ENCODE results near the gene PGAP2.
A peak's percentile ranks its signal among the peaks of the same experiment; 100 is the strongest.

The PGAP2 gene

DNA sequence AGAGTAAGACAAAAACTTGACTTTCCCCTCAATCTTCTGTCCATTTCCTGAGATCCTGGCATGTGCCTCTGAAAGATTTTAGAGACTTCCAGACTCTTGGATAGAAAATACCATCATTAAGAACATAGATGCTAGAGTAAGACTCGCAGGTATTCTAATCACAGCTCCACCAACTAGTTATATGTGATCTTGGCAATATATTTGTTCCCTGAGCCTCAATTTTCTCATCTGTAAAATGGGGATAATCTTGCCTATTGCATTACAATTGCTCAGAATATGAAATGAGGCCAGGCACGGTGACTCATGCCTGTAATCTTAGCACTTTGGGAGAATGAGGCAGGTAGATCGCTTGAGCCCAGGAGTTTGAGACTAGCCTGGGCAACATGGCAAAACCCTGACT, 21.7 kb downstream of the PGAP2 start:
- FAIRE-seq: no peak
- no peak for DNase-seq (ENCODE audit: extremely low spot score, insufficient read length, low read depth)

DNA sequence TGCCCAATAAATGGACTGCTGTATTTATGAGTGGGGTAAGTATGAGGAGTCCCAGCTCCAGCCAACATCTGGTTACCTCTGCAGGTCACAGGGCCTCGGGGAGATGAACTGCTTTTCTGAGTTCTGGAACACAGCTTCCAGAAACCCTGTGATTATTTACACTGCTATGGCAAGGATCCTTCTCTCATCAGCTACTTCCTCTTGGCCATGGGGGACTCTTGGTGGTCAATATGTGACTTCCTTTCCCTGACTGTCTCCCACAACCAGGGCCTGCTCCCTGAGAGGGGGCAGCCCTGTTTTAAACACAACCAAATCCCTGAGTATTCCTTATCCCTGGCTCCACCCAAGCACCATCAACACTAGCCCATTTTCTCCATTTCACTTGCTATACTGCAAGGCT, 22.4 kb downstream of the PGAP2 start:
- DNase-seq (ENCODE audit: extremely low spot score, insufficient read length, low read depth) (no peak), FAIRE-seq (no peak)

DNA sequence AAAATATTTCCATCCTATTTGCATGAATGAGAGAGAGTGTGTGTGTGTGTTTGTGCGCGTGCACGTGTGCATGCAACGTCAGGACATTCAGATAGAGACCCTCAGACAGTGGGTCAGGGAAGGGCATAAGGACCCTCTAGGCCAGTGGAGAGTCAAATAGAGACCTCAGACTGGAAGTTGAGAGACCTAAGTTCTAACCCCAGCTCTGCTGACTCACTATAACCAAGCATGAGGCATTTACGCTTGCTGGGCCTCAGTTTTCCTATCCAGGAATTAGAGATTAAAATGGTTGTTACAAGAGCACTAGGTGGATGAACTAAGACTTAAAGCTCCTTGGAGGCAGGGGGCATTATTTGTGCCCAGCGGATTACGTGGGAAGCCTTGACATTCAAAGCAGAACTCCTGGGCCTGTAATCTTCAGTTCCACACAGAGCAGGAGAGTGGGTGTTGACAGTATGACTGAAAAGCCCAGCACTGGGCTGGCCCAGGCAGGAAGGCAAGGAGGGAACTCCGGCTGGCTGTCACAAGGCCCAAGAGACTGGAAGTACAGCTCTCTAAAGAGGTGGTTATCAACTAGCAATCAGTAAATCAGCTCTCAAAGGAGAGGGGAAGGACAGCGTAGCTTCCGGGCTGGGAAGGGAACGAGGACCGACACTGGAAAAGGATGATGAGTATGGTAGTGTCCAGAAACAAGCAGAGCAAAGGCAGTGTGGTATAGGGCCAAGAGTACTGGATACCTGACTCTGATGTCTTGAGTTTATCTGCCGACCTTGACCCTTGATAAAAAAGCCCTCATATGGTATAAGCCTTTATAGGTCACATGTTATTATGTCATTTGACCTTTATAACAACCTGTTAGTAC, 23.2 kb downstream of the PGAP2 start:
- no peak for DNase-seq (ENCODE audit: extremely low spot score, insufficient read length, low read depth)
- no peak for FAIRE-seq

DNA sequence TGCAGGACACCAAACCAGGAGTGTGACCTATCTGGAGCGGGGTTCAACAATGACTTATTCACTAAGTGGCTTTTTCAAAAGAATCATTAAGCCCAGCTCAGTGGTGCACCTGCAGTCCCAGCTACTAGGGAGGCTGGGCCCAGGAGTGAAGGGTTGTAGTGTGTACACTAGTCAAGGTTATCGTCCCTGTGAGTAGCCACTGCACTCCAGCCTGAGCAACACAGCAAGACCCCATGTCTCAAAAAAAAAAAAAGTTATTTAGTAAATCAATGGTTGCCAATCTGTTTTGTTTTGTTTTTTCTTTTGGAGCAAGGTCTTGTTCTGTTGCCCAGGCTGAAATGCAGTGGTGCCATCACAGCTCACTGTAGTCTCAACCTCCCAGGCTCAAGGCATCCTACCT, 24.5 kb downstream of the PGAP2 start:
- no peak for FAIRE-seq
- DNase-seq (ENCODE audit: extremely low spot score, insufficient read length, low read depth): no peak

DNA sequence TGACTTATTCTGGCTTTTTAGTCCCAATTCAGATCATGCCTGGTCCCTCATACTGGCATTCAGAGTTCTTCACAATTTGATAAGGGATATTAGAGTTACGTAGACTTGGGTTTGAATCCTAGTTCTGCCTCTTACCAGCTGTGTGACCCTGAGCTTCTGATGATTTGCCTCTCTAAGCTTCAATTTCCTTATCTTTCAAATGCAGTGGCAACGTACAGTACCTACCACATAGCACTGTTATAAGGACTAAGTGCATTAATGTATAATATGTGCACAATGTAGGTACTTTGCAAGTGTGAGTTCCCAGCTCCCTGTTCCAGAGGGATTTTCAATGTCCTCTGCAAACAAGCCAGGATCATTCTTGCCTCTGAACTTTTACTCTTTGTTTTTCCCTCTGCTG, 25.1 kb downstream of the PGAP2 start:
- no peak for DNase-seq (ENCODE audit: extremely low spot score, insufficient read length, low read depth)
- no peak for FAIRE-seq

DNA sequence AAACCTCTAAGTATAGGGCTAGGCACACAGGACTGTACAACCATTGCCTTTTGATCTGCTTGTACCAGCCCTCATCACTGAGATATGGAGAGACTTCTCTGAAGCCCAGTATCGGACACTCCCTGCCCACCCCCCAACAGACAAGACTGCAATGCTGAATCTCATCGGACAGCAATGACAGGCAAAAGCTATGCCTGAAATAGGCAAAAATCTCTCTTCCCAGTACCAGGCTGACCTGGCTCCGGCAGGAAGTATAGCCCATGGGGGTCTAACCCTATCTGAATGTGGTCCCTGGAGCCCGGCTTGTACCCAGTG, 25.9 kb downstream of the PGAP2 start:
- FAIRE-seq (no peak), DNase-seq (ENCODE audit: extremely low spot score, insufficient read length, low read depth) (no peak)

DNA sequence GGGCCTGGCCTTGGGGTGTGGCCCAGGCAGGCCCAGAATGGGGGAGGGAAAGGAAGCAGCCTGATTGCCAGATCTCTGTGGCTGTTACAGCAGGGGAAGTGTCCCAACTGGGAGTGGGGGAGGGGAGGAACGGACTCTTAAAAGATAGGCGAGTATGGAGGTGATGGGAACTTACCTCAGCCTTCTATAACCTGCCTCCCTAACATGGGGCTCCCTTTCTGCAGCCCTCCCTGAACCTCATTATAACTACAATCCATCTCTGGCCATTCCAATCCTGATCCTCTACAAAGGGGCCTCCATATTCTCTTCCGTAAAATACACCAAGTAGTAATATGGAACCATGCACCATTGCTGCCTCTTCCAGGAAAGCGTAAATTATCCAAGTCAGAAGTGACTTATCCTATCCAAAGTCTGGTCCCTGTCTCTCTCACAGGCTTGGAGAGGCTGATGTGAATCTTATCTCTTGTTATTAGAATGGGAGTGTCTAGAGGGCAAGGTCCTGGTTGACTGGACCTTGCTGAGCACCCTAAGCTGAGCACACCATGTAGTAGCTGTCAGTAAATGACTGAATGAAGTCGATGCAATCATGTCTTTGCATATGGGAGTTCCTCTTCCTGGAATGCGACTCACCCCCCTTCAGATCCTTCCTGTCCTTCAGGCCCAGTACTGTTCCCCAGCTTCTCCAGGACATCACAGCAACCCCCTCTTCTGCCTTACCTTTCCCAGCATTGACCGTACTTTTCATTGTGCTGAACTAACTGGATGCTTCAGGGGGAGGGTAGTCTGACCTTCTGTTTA, 26.5 kb downstream of the PGAP2 start:
- DNase-seq (ENCODE audit: extremely low spot score, insufficient read length, low read depth): no peak
- FAIRE-seq: no peak

DNA sequence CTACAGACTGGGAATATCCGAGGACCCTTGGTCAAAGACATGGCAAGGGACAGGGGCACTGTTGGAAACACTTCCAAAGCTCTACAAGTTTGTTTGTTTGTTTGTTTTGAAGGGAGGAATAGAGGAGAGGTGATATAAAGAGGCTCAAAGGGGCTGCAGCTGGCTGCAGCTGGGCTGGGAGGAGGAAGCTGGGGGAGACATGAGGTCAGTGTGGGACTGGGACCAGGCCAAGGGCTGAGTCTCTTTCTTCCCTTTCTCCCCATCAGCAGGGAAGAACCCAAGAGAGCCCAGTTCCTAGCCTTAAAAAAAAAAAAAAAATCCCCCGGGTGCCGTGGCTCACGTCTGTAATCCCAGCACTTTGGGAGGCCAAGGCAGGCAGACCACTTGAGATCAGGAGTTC, 27.4 kb downstream of the PGAP2 start:
- FAIRE-seq (no peak), DNase-seq (ENCODE audit: extremely low spot score, insufficient read length, low read depth) (no peak)

DNA sequence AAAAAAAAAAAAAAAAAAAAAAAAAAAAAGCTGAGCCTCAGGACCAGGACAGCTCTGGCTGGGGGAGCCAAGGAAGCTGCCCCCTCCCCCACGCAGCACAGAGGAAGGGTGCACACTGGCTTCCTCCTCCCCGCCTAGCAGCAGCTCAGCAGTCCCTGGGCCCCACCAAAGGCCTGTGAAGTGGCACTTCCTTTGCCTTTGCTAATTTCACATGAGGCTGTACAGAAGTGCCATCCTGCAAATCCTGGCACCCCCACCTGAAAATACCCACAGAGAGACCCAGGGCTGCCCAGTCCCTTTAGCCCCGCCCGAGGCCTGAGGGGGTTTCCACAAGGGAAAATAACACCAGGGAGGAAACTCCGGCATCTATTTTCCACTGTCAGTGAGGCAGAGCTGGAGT, 28.5 kb downstream of the PGAP2 start:
- FAIRE-seq (peak; percentile 71), DNase-seq (ENCODE audit: extremely low spot score, insufficient read length, low read depth) (no peak)

DNA sequence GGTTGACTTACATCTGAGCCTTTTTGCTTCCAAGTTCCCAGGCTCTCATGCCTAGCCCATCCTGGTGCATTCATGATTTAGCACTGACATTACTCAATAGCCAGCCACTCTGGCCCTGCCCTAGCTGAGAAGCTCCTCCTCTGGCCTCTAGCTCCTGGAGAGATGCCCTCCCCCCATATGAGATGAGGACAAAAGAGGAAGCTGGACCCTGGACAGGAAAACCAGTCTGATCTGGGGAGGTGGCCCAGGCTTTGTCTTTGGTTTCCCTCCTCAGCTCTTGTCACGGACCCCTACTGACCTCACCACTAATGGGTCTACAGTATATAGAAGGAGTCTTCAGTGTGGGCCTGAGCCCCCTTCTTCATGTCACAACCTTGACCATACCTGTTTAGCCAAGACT, 29.4 kb downstream of the PGAP2 start:
- DNase-seq (ENCODE audit: extremely low spot score, insufficient read length, low read depth): no peak

DNA sequence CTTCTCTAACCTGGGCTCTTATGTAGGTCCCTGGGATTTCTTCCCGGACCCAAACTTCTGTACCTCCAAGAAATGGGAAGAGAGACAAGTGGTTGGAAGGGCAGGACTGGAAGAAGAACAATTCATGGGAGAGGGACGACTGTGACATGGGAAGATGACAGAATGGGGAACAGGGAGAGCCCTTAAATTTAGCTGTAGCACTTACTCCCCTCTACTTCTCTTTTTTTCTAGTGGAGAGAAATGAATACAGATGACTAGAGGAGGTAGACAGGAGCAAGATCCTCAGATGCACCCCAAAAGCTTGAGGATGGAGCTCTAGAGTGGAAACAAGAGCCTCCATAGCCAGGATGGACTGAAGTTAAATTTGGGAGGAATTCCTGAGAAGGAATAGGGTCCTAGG, 30.1 kb downstream of the PGAP2 start:
- FAIRE-seq (no peak), DNase-seq (ENCODE audit: extremely low spot score, insufficient read length, low read depth) (no peak)

More for the DNA sequence above, 29.4 kb downstream of the PGAP2 start:
- FAIRE-seq: peak; percentile 62

DNA sequence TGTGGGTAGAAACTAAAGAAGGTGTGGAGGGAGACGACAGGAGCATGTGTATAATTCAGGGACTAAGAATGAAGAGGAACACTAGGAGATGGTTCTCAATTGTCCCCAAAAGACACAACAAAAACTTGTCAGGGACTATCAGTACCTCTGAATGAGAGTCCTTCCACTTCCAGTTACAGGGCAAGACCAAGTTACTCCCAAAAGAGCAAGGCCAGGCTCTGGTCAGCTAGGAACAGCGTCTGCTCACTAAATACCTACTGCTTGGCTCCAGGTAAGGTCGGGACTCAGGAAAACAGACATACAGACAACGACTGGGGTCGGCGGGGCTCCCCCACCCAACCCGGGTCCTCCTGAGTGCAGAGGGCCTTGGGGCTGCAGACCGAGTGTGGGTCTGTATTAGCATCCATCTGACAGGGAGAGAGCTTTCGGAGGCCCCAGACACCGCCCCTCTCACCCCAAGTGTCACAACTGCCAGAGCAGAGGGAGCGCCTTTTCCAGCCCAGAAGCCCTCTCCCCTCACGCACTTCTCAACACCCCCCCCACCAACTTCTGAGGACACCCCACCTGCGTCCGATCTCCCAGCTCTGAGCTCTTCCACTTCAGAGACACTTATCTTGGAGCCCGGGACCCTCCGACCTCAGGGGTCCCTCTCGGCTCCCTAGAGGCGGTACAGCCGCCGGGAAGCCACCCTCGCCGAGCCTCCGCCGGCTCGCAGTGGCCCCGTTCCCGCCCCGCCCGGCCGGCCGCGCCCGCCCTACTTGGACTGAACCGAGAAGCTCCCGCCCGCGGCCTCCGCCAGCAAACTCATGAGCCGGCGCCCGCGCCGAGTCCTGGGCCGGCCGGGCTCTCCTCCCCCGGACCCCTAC, 31.9 kb downstream of the PGAP2 start:
- FAIRE-seq: no peak

DNA sequence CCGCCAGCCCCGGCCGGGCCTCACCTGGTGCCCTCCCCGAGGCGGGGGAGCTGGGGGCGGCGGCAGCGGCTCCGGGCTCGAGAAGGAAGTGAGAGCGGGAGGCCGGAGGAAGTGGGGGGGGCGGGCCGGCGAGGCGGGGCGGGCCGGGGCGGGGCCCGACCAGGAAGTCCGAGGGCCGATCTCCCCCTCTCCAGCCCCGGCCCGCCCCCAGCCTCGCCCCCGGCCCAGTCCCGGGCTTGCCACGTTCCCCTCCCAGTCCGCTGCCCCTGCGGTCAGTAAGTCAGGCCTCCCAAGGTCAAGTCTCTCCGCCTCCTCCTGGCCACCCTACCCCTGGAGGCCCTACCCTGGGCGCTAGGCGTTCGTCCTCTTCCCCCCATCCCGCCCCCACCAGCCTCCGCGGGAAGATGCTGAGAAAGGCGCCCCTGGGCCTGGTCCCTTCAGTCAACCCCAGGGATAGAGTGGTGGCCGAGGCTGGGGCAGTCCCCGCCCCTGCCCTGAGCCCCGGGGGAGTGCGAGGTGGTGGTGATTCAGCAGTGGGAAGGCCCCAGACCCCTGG, 32.6 kb downstream of the PGAP2 start, which contains the start of gene RHOG:
Gene RHOG (minus strand): TSS at position 90 of the 556 bp plus-strand sequence. CDS start 12,821 bp downstream, outside the sequence.
- FAIRE-seq: no peak

More for the DNA sequence above, 31.9 kb downstream of the PGAP2 start:
- no peak for DNase-seq (ENCODE audit: extremely low spot score, insufficient read length, low read depth)

DNA sequence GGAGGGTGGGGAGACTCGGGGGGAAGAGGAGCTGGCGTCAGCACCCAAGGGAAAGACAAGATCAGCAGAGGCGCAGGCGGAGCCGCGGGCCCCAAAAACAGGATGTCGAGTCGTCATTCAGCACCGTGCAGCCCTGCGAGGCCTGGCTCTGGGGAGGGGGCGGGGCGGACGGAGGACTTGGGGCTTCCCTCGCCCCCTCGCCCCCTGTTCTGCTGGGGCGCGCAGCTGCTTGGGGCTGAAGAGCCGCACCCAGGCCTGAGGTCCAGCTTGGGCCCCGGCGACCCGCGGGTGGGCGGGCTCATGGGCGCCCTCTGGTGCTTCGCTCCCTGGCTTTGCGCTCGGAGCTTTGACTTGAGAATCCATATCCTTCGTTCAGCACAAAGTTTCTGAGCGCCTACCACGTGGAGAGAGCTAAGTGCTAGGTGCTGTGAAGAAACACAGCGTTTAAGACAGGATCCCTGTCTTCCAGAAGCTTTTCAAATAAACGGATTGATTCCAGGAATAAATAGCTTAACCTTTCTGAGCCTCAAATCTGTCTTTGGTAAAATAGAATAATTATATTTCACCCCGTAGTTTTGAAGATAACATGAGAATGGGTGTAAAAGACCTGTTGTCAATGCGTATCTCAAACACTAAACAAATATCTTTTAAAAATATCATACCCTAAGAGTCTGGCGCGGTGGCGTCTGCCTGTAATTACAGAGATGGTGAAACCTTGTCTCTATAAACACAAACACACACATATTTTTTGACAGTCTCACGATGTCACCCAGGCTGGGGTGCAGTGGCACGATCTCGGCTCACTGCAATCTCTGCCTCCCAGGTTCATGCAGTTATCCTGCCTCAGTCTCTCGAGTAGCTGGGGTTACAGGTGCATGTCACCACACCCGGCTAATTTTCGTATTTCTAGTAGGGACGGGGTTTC, 33.3 kb downstream of the PGAP2 start:
- FAIRE-seq (peak; percentile 76), DNase-seq (ENCODE audit: extremely low spot score, insufficient read length, low read depth) (peak; percentile 56)

More for the DNA sequence above, 32.6 kb downstream of the PGAP2 start, which contains the start of gene RHOG:
- DNase-seq (ENCODE audit: extremely low spot score, insufficient read length, low read depth): peak; percentile 62

DNA sequence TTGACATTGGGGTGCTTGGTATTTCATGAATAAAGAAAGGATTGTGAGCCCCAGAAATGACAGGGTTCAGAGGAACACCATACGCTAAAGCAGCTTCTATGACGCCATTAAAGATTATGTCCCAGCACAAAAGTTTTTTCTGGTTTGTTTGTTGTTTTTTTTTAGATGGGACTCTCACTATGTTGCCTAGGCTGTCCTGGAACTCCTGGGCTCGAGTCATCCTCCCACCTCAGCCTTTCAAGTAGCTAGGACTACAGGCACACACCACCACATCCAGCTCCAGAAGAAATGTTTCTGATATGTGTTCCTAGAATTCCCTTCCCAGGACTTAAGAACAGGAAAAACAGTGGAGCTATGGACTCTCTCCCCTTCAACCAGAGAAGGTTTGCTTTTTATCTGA, 35.0 kb downstream of the PGAP2 start:
- FAIRE-seq (no peak), DNase-seq (ENCODE audit: extremely low spot score, insufficient read length, low read depth) (no peak)

DNA sequence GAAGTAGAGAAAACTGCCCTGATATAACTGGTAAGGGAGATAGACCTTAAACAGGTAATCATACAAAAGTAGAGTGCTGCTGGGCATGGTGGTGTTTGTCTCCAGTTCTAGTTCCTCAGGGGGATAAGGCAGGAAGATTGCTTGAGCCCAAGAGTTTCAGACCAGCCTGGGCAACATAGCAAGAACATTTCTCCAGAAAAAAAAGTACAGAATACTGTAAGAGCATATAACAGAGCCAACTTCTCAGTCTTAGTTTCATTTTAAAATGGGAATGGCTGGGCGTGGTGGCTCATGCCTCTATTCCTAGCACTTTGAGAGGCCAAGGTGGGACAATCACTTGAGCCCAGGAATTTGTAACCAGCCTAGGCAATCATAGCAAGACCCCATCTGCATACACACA, 36.9 kb downstream of the PGAP2 start:
- FAIRE-seq (no peak), DNase-seq (ENCODE audit: extremely low spot score, insufficient read length, low read depth) (no peak)

DNA sequence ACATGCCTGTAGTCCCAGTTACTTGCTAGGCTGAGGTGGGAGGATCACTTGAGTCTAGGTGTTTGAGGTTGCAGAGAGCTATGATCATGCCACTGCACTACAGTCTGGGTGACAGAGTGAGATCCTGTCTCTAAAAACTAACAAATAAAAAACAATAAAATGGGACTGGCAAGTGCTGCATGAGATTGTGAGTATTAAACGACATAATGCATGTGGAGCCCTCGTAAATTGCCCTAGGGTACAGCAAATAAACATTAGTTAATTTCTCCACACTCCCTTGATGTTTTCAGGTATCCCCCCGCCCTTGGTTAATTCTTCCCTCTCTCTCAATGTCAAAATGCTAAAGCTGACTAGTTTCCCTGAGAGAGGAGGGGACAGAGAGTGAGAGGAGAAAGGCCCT, 37.3 kb downstream of the PGAP2 start:
- DNase-seq (ENCODE audit: extremely low spot score, insufficient read length, low read depth) (no peak), FAIRE-seq (no peak)

DNA sequence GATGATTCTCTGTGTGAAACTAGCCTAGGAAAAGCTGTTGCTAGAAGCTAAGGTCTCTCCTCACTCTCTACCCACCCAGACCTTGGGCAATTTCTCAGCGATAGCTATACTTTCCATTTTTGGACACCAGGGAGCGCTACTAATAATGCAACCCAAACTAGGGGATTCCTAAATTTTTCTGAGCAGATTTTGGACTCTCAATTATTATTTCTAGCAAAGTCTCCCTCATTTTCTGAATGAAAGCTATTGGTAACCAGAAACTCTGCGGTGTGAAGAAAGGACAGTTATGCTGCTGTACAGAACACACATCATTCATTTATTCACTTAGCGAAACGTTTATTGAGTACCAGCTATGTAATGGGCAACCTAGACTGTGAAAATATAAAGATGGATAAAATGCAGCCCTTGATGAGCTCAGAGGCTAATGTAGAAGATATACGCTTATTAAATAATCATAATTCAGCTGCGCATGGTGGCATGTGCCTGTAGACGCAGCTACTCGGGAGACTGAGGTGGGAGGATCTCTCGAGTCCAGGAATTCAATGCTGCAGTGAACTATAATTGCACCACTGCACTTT, 41.0 kb downstream of the PGAP2 start:
- DNase-seq (ENCODE audit: extremely low spot score, insufficient read length, low read depth): no peak
- peak; percentile 82 for FAIRE-seq

DNA sequence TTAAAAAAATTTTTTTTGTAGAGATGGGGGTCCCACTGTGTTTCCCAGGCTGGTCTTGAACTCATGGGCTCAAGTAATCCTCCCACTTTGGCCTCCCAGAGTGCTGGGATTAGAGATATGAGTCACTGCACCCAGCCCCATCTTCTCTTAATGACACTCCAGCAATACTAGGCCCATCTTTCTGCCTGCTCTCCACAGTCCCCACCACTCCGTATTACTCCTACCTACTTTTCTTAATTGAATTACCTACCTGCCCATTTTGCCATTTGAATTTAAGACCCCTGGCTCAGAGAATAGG, 45.1 kb downstream of the PGAP2 start:
- FAIRE-seq (no peak), DNase-seq (ENCODE audit: extremely low spot score, insufficient read length, low read depth) (no peak)
